GM12864 (cell line): Measurements from ENCODE around the gene CMTM6.

ENCODE experiments used
- DNase-seq: peaks from one replicate; pipeline ENCODE4 v3.0.0-alpha.2; 2011; ENCODE audit warnings: low read depth
- H3K4me3 ChIP-seq: 2 replicates; pipeline ENCODE4 v1.5.1; 2011; ENCODE audit warnings: mild to moderate bottlenecking, low read depth, low read length, control low read depth
- CTCF ChIP-seq: IDR thresholded peaks from 2 replicates; pipeline ENCODE4 v1.5.1; 2011; ENCODE audit warnings: low read depth, mild to moderate bottlenecking, moderate library complexity, low read length, control low read depth, inconsistent platforms; ENCODE audit errors: missing control alignments

CMTM6 gene

GRCh38 chr3:32502118-32502945, at the start of gene CMTM6:
Gene CMTM6, minus strand, starts transcription at chr3:32502852. Its CDS starts 107 bp downstream, at chr3:32502745.
- DNase-seq = no peak
- H3K4me3 ChIP-seq = peak within 1 kb of the TSS; percentile 76
- TF ChIP-seq CTCF = no peak

- no peak for TF ChIP-seq CTCF
- DNase-seq = no peak
- H3K4me3 ChIP-seq = no peak overlapping the region
Observed at GRCh38 chr3:32552013-32552412, 49.4 kb upstream of the CMTM6 start.

GRCh38 chr3:32551496-32551895, 48.8 kb upstream of the CMTM6 start:
- DNase-seq = no peak
- TF ChIP-seq CTCF = no peak

DNA sequence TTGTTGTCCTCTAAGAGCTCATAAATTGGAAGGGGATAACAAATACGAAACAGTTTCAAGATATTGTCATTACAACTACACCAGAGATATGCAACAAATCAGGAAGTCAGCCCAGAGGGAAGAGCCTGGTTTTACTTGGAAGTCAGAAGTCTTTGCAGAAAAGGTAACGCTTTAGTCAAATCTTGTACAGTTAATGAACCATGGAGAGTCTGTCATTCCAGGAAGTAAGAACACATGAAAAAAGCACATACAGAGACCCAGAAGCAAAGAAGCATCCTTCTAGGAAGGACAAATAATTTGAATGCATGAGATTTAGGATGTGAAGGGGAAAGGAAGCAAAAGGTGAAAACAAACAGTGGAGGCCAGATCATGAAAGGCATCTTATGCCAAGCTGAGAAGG, 48.4 kb upstream of the CMTM6 start:
- TF ChIP-seq CTCF = no peak
- no peak overlapping the region for H3K4me3 ChIP-seq
- DNase-seq = no peak

More at GRCh38 chr3:32551496-32551895, 48.8 kb upstream of the CMTM6 start:
- H3K4me3 ChIP-seq = no peak overlapping the region

GRCh38 chr3:32545305-32545704, 42.7 kb upstream of the CMTM6 start:
- no peak for TF ChIP-seq CTCF
- DNase-seq = no peak
- no peak overlapping the region for H3K4me3 ChIP-seq

DNA sequence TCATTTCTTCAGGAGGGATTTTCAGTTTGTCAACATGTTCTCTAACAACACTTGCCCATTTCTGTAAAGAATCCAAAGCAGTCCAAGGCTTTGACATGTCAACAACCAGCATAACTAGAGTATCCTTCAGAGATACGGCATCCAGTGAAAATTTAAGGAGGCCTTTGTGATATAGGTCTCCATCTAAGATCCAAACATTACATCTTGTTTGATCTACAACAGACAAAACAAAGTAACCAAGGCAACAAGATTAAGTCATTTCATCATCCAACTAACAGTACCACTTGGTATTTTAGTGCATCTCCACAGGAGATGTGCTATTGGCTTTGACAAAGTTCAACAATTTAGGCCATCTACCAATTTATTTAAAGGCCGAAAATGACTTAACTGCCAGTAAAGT, 42.2 kb upstream of the CMTM6 start:
- no peak overlapping the region for H3K4me3 ChIP-seq
- no peak for TF ChIP-seq CTCF
- no peak for DNase-seq

DNA sequence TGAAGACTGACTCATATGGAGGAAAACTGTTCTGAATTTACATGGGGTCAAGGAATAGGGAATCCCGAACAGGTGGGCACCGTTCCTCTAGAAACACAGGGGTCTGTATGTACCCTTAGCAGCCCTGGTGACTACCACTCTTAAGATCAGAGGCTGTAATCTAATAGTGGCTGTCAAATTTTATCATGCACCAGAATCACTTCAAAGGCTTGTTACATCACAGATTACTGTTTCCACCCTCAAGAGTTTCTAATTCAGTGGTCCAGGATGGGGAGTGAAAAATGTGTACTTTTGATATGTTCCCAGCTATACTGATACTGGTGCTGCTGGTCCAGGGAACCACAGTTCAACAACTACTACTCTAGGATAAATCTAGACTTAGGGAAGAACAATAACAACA, 40.2 kb upstream of the CMTM6 start:
- H3K4me3 ChIP-seq = no peak overlapping the region
- TF ChIP-seq CTCF = no peak
- no peak for DNase-seq
